ENCODE measurements around the gene AIFM3.

DNA sequence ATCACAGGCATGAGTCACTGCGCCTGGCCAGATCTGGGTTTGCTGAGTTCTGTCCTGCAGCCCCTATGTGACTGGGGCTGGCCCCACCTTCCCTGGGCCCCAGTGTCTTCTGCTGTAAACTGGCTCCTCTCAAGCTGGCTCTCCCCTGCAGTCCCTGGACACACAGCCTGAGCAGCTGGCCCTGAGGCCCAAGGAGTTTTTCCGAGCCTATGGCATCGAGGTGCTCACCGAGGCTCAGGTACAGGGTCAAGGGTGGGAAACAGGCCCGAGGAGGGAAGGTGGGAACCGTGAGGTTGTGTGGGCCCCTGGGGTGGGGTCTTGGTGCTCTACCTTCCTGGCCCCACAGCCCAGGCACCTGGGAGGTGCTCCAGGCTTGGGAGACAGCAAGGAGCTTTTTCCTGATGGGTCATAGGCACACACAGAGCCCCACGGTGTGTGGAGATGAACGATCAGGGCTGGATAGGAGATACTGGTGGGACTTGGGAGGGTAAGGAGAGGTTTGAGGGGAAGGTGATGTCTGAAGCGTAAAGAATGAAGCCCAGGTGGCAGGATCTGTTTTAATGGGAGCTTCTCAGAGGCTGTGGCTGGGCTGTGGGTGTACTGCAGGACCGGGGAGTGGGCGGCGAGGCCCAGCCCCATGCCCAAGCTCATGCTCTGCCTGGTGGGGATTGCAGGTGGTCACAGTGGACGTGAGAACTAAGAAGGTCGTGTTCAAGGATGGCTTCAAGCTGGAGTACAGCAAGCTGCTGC lies 8.7 kb downstream of the AIFM3 start:
- no peak for TF ChIP-seq TCF4 (CRISPR knock-in tag; IDR thresholded peaks at IDR 0.05; ENCODE audit: borderline replicate concordance)
- TF ChIP-seq SNAI2 (CRISPR knock-in tag; IDR thresholded peaks at IDR 0.05), result no peak
- no peak for TF ChIP-seq CSDC2 (CRISPR knock-in tag; IDR thresholded peaks at IDR 0.05)
- TF ChIP-seq, protein P1, sequence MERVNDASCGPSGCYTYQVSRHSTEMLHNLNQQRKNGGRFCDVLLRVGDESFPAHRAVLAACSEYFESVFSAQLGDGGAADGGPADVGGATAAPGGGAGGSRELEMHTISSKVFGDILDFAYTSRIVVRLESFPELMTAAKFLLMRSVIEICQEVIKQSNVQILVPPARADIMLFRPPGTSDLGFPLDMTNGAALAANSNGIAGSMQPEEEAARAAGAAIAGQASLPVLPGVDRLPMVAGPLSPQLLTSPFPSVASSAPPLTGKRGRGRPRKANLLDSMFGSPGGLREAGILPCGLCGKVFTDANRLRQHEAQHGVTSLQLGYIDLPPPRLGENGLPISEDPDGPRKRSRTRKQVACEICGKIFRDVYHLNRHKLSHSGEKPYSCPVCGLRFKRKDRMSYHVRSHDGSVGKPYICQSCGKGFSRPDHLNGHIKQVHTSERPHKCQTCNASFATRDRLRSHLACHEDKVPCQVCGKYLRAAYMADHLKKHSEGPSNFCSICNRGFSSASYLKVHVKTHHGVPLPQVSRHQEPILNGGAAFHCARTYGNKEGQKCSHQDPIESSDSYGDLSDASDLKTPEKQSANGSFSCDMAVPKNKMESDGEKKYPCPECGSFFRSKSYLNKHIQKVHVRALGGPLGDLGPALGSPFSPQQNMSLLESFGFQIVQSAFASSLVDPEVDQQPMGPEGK (CRISPR knock-in tag; IDR thresholded peaks at IDR 0.05; ENCODE audit: borderline replicate concordance), result no peak
- no peak for TF ChIP-seq ZC3H10 (CRISPR knock-in tag; IDR thresholded peaks at IDR 0.05)
- TF ChIP-seq RARB (CRISPR knock-in tag; IDR thresholded peaks at IDR 0.05), result no peak
- TF ChIP-seq, protein P2, sequence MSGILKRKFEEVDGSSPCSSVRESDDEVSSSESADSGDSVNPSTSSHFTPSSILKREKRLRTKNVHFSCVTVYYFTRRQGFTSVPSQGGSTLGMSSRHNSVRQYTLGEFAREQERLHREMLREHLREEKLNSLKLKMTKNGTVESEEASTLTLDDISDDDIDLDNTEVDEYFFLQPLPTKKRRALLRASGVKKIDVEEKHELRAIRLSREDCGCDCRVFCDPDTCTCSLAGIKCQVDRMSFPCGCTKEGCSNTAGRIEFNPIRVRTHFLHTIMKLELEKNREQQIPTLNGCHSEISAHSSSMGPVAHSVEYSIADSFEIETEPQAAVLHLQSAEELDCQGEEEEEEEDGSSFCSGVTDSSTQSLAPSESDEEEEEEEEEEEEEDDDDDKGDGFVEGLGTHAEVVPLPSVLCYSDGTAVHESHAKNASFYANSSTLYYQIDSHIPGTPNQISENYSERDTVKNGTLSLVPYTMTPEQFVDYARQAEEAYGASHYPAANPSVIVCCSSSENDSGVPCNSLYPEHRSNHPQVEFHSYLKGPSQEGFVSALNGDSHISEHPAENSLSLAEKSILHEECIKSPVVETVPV (CRISPR knock-in tag; IDR thresholded peaks at IDR 0.05), result no peak
- TF ChIP-seq ISL1 (CRISPR knock-in tag; IDR thresholded peaks at IDR 0.05), result no peak
- no peak for TF ChIP-seq ESRRG (CRISPR knock-in tag; IDR thresholded peaks at IDR 0.05)
- TF ChIP-seq, protein P3, sequence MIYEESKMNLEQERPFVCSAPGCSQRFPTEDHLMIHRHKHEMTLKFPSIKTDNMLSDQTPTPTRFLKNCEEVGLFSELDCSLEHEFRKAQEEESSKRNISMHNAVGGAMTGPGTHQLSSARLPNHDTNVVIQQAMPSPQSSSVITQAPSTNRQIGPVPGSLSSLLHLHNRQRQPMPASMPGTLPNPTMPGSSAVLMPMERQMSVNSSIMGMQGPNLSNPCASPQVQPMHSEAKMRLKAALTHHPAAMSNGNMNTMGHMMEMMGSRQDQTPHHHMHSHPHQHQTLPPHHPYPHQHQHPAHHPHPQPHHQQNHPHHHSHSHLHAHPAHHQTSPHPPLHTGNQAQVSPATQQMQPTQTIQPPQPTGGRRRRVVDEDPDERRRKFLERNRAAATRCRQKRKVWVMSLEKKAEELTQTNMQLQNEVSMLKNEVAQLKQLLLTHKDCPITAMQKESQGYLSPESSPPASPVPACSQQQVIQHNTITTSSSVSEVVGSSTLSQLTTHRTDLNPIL (CRISPR knock-in tag; IDR thresholded peaks at IDR 0.05; ENCODE audit: low read depth), result no peak
- TF ChIP-seq BACH2 (CRISPR knock-in tag; IDR thresholded peaks at IDR 0.05; ENCODE audit: borderline replicate concordance), result no peak
- no peak for TF ChIP-seq OSR1 (CRISPR knock-in tag; IDR thresholded peaks at IDR 0.05)
- TF ChIP-seq GLIS3 (CRISPR knock-in tag; IDR thresholded peaks at IDR 0.05), result no peak

Measured in SK-N-SH treated with all-trans-retinoic acid at 6 μM for 48 hours (cell line).